ENCODE results near the gene GPAT3. TPM values are rescaled to one million over a fixed set of nuclear protein-coding genes. Genes with fewer than 3 reads are reported as not detected.

The GPAT3 gene
- total RNA-seq, 1 donor from 2014 or later, result 44.2 TPM

DNA sequence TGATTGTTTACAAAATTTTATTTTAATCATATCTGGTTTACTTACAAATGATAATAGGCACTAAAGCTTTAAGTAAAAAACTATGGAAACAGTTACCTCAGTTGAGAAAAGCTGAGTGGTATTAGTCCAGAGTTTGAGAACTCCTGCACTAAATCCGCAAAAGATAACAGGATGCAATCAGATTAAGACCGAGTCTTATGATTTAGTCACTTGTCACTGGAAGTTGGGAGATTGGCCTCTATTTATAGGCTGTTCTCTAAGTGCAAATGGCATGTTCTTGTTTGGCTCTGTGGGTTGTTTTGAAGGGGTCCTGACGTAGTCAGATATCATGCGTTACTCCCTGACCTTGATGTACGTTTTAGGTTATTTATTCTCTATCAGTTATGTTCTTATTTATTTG is 6.3 kb downstream of the GPAT3 start:
- H3K27ac ChIP-seq (replicated peaks), result peak overlapping the region; percentile 93
- no peak for TF ChIP-seq CTCF (IDR thresholded peaks at IDR 0.05; ENCODE audit: borderline replicate concordance)

GRCh38 chr4:83546786-83547185 is 10.9 kb downstream of the GPAT3 start:
- no peaks in the 10 kb centered on the region for H3K9me3 ChIP-seq (replicated peaks)
- intact Hi-C loops (cut with micrococcal nuclease), result no loop called here
- H3K4me1 ChIP-seq, result peaks cover 54% of the 10 kb centered on the region
- H3K27me3 ChIP-seq (ENCODE audit: low read depth), result no peaks in the 10 kb centered on the region
- H3K27ac ChIP-seq (replicated peaks), result peak overlapping the region; percentile 93
- no peak for DNase-seq
- no peak for TF ChIP-seq CTCF (IDR thresholded peaks at IDR 0.05; ENCODE audit: borderline replicate concordance)
- no peak overlapping the region for H3K4me3 ChIP-seq
- H3K36me3 ChIP-seq, result peaks cover 6% of the 10 kb centered on the region

More for the DNA sequence above, 6.3 kb downstream of the GPAT3 start:
- Histone ChIP-seq H3K9me3 (replicated peaks) (no peaks in the 10 kb centered on the region), H3K27me3 (ENCODE audit: low read depth) (no peaks in the 10 kb centered on the region), H3K36me3 (peaks cover 6% of the 10 kb centered on the region), H3K4me3 (no peak overlapping the region), H3K4me1 (peaks cover 55% of the 10 kb centered on the region)
- DNase-seq, result no peak
- intact Hi-C loops (cut with micrococcal nuclease), result no loop called here

DNA sequence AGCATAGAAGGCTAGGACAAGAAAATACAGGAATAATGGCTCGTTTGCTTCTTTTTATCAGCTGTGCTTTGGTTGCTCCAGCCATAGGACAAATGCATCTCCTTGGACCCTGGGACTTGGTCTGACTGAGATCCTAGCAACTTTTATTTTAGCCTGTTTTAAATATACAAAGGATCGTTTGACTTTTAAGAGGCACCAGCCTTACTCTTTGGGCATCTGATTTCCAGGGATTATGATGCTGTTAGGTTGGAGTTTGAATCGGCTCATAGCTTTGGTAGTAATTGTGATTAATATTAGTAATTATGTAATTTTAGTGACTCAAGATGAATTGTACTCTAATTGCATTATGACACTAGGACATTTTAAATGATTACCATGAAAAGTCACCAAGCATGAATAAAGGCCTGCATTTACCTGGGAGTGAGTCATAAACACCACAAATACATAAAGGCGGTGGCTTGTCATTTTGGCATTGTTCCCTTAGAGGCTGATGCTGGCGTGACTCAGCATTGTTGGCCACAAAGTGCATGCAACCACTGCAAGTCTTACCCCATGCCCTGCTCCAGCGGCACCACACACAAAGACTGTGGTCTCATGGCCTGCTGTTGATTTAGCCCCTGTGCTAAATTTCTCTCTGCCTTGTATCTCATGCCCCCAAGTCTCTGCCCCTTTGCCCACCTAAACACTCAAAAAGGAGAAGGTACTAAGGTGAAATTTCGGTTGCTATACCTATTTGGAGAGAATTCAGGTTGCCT is 12.4 kb downstream of the GPAT3 start:
- Histone ChIP-seq H3K27ac (replicated peaks) (peak overlapping the region; percentile 93), H3K9me3 (replicated peaks) (no peaks in the 10 kb centered on the region), H3K4me1 (peaks cover 58% of the 10 kb centered on the region), H3K4me3 (no peak overlapping the region), H3K27me3 (ENCODE audit: low read depth) (no peaks in the 10 kb centered on the region), H3K36me3 (peaks cover 6% of the 10 kb centered on the region)
- TF ChIP-seq CTCF (IDR thresholded peaks at IDR 0.05; ENCODE audit: borderline replicate concordance), result no peak
- DNase-seq, result peak; percentile 58
- intact Hi-C loops (cut with micrococcal nuclease), result no loop called here

- Histone ChIP-seq H3K27ac (replicated peaks) (peak overlapping the region; percentile 37), H3K27me3 (ENCODE audit: low read depth) (no peaks in the 10 kb centered on the region), H3K4me1 (peaks cover 76% of the 10 kb centered on the region), H3K9me3 (replicated peaks) (no peaks in the 10 kb centered on the region), H3K36me3 (no peaks in the 10 kb centered on the region), H3K4me3 (no peak overlapping the region)
- no peak for DNase-seq
- intact Hi-C loops (cut with micrococcal nuclease), result no loop called here
- TF ChIP-seq CTCF (IDR thresholded peaks at IDR 0.05; ENCODE audit: borderline replicate concordance), result no peak
Measured at GRCh38 chr4:83552083-83552482, 16.2 kb downstream of the GPAT3 start.

- no peak for TF ChIP-seq CTCF (IDR thresholded peaks at IDR 0.05; ENCODE audit: borderline replicate concordance)
- peak overlapping the region; percentile 37 for H3K27ac ChIP-seq (replicated peaks)
- no peaks in the 10 kb centered on the region for H3K27me3 ChIP-seq (ENCODE audit: low read depth)
- no peak overlapping the region for H3K4me3 ChIP-seq
- no peaks in the 10 kb centered on the region for H3K36me3 ChIP-seq
- peaks cover 71% of the 10 kb centered on the region for H3K4me1 ChIP-seq
- no peaks in the 10 kb centered on the region for H3K9me3 ChIP-seq (replicated peaks)
- DNase-seq, result no peak
- intact Hi-C loops (cut with micrococcal nuclease), result no loop called here
Measured at GRCh38 chr4:83552924-83553323, 17.0 kb downstream of the GPAT3 start.
